H7 (cell line): Measurements from ENCODE around the gene SLC1A7. TPM values are rescaled to one million over a fixed set of nuclear protein-coding genes. Genes with fewer than 3 reads are reported as not detected.

Source experiments
- DNase-seq: peaks from one replicate; pipeline ENCODE4 v3.0.0; 2012
- H3K27me3 ChIP-seq: 2 replicates; pipeline ENCODE4 v1.6.0; 2011; ENCODE audit warnings: mild to moderate bottlenecking, low read length; ENCODE audit not compliant: control insufficient read depth, insufficient read depth
- H3K36me3 ChIP-seq: replicated peaks from 2 replicates; pipeline ENCODE4 v1.5.1; 2011; ENCODE audit warnings: low read length; ENCODE audit not compliant: control insufficient read depth, insufficient read depth
- H3K4me3 ChIP-seq: 2 replicates; pipeline ENCODE4 v1.5.1; 2011; ENCODE audit warnings: low read depth, mild to moderate bottlenecking, control low read depth, low read length, moderate library complexity; ENCODE audit not compliant: insufficient read depth
- total RNA-seq: library from RNA; depleted of rRNA; stranded (reverse); fragments of >200 nt; shearing (Covaris generic); gene quantifications from 2 replicates; pipeline ENCODE4 v1.2.3, GENCODE V29; 2014; rRNA removed

SLC1A7 gene
- total RNA-seq, 1 experiment from 2014 or later, result not detected

- peaks cover 37% of the 10 kb centered on the region for H3K27me3 ChIP-seq
- DNase-seq, result no peak
- no peak overlapping the region for H3K4me3 ChIP-seq
- H3K36me3 ChIP-seq, result no peaks in the 10 kb centered on the region
Observed at GRCh38 chr1:53057127-53057526, 85.3 kb downstream of the SLC1A7 start.

GRCh38 chr1:53051676-53052075 lies 90.8 kb downstream of the SLC1A7 start:
- no peaks in the 10 kb centered on the region for H3K36me3 ChIP-seq
- no peaks in the 10 kb centered on the region for H3K27me3 ChIP-seq
- no peak for DNase-seq
- H3K4me3 ChIP-seq, result no peak overlapping the region

GRCh38 chr1:53050310-53050709 lies 92.1 kb downstream of the SLC1A7 start:
- no peak overlapping the region for H3K4me3 ChIP-seq
- DNase-seq, result no peak

GRCh38 chr1:53049574-53049967 lies 92.9 kb downstream of the SLC1A7 start:
- no peak overlapping the region for H3K4me3 ChIP-seq
- H3K36me3 ChIP-seq, result no peaks in the 10 kb centered on the region
- no peak for DNase-seq
- H3K27me3 ChIP-seq, result no peaks in the 10 kb centered on the region

More at GRCh38 chr1:53050310-53050709, 92.1 kb downstream of the SLC1A7 start:
- H3K36me3 ChIP-seq, result no peaks in the 10 kb centered on the region
- H3K27me3 ChIP-seq, result no peaks in the 10 kb centered on the region

GRCh38 chr1:53048960-53049573 lies 93.4 kb downstream of the SLC1A7 start:
- no peak for DNase-seq
- H3K36me3 ChIP-seq, result no peaks in the 10 kb centered on the region
- no peak overlapping the region for H3K4me3 ChIP-seq
- H3K27me3 ChIP-seq, result no peaks in the 10 kb centered on the region

- Histone ChIP-seq H3K4me3 (no peak overlapping the region), H3K27me3 (no peaks in the 10 kb centered on the region), H3K36me3 (no peaks in the 10 kb centered on the region)
- DNase-seq, result no peak
Observed at GRCh38 chr1:53047737-53048736, 94.4 kb downstream of the SLC1A7 start.

GRCh38 chr1:53046930-53047329 lies 95.5 kb downstream of the SLC1A7 start:
- no peaks in the 10 kb centered on the region for H3K36me3 ChIP-seq
- no peak for DNase-seq
- H3K27me3 ChIP-seq, result no peaks in the 10 kb centered on the region
- H3K4me3 ChIP-seq, result no peak overlapping the region

GRCh38 chr1:53044926-53045325 lies 97.5 kb downstream of the SLC1A7 start:
- no peak for DNase-seq
- Histone ChIP-seq H3K27me3 (no peaks in the 10 kb centered on the region), H3K36me3 (peaks cover under 1% of the 10 kb centered on the region; the same call in 1 of the 2 replicates), H3K4me3 (no peak overlapping the region)

- Histone ChIP-seq H3K4me3 (no peak overlapping the region), H3K27me3 (no peaks in the 10 kb centered on the region), H3K36me3 (peaks cover 4% of the 10 kb centered on the region)
- DNase-seq, result no peak
Observed at GRCh38 chr1:53043271-53043670, 99.2 kb downstream of the SLC1A7 start.

GRCh38 chr1:53038566-53038965 lies 103.9 kb downstream of the SLC1A7 start:
- H3K27me3 ChIP-seq, result no peaks in the 10 kb centered on the region
- no peak for DNase-seq
- peaks cover 4% of the 10 kb centered on the region for H3K36me3 ChIP-seq
- no peak overlapping the region for H3K4me3 ChIP-seq

Other genes starting within 250 kb of the SLC1A7 start
- 5.3 and 16.3 TPM in 2 replicates for gene ECHDC2, start 220.9 kb downstream of the SLC1A7 start, total RNA-seq
- gene SCP2, start 215.4 kb downstream of the SLC1A7 start, total RNA-seq, result 78.7 and 98.7 TPM in 2 replicates
- not detected in 2 replicates for gene PODN, start 80.4 kb downstream of the SLC1A7 start, total RNA-seq
- 58.5 and 72.0 TPM in 2 replicates for gene CPT2, start 54.2 kb upstream of the SLC1A7 start, total RNA-seq
- 74.1 and 94.6 TPM in 2 replicates for gene CZIB, start 78.0 kb upstream of the SLC1A7 start, total RNA-seq
- 48.7 and 52.9 TPM in 2 replicates for gene MAGOH, start 95.9 kb upstream of the SLC1A7 start, total RNA-seq
- 144 and 157 TPM in 2 replicates for gene LRP8, start 185.4 kb upstream of the SLC1A7 start, total RNA-seq